GM21717 (cell line): Measurements from ENCODE around the gene SEMA3C.

Experiments used
- ATAC-seq: cut with Tn5 transposase; IDR thresholded peaks from one replicate; pipeline ENCODE4 v1.9.1; 2021; ENCODE audit warnings: mild to moderate bottlenecking, moderate library complexity; ENCODE audit not compliant: unreplicated experiment

Gene SEMA3C

DNA sequence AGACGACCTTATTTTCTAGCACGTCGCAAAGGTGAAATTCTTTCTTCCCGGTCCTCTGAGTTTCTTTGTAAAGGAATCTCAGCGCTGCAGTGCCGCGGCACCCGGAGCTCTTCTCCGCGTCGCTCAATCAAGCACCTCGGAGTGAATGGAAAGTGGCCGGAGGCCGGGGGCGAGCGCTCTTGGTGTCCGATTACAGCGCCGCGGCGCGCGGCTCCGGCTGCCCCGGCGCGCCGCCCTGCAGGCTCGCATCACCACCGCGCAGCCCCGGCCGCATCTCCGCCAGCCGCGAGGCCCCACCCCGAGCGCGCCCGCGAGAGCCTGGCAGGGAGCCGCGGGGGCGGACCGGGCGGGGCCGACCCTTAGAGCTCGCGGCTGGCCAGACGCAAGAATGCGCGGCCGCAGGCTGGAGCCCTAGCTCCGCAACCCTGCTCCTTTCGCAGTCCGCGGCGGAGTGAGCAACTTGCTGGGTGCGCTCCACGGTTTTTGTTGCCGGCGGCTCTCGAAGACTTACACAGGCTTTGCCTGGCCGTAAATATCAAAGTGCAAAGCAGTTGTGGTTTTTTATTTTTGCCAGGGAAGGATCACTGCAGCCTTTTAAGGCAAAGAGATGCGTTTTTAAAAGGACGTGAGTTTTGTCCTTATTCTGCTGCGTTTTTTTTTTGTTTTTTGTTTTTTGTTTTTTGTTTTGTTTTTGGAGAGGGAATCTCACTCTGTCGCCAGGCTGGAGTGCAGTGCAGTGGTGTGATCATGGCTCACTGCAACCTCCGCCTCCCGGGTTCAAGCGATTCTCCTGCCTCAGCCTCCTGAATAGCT is at the start of gene SEMA3C:
TSS of gene SEMA3C (minus strand) at position 143 of the 813 bp plus-strand sequence. CDS start 2,270 bp downstream, outside the sequence.
- ATAC-seq, result no peak

GRCh38 chr7:80968606-80969005 is 49.8 kb upstream of the SEMA3C start:
- no peak for ATAC-seq

DNA sequence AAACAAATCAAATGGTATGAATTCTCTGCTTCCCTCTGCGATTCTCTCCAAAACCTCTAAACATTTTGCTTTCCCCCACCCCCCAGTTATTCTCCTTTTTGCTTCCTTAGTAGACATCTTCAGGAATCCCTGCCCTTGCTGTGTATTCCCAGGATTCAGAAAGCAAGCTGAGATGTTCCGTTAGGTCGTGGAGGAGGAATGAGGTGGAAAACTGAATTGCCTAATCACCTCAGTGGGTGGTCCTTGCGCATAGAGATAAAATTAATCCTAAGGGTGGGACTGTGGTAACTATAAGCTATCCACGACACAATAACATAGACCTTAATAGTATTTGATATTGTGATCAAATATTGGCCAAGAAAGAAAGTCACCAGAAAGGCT is 49.1 kb upstream of the SEMA3C start:
- no peak for ATAC-seq

- no peak for ATAC-seq
Observed at GRCh38 chr7:80967071-80967916, 48.4 kb upstream of the SEMA3C start.

DNA sequence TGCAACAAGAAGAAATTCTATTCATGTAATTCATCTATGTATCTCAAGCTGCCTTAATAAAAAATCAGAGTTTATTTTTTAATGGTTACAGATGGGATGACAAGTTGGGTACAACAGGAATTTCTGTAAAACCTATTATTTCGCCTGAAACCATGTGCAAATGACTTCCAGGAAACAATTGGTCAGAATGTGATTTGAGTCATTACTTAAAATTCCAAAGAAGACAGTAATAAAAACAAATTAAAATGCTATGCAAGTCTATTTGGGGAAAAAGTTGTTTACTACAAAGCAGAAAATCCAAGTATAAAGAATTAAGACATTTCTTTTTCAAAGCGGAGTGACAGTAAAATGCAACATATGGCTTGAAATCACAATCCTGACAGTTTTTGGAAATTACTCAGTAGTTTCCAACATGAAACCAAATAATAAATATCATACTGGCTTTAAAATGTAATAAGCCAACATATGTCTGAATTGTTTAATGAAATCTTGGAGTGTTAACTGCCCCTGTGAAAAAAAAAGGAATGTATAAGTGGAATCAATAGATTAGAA is 41.5 kb upstream of the SEMA3C start:
- ATAC-seq, result no peak

GRCh38 chr7:80957226-80957777 is 38.5 kb upstream of the SEMA3C start:
- ATAC-seq, result no peak

DNA sequence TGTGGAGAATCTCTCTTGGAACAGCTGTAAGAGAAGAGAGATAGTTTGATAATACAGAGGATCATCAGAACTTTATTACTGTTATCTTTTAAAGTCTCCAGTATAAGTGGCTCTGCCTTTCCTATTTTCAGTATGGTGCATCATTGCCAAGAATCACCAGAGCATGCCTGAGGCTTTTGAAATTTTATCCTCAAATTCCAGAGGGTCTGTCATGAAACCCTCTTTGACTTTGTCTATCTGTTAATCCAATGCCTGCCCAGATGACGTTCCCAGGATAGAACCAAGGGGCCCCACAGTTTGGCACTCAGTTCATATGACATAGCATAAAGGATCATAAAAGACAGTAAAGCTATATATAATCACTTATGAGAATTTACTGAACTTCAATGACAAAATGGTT is 35.3 kb upstream of the SEMA3C start:
- no peak for ATAC-seq

- no peak for ATAC-seq
Observed at GRCh38 chr7:80950550-80950967, 31.7 kb upstream of the SEMA3C start.

DNA sequence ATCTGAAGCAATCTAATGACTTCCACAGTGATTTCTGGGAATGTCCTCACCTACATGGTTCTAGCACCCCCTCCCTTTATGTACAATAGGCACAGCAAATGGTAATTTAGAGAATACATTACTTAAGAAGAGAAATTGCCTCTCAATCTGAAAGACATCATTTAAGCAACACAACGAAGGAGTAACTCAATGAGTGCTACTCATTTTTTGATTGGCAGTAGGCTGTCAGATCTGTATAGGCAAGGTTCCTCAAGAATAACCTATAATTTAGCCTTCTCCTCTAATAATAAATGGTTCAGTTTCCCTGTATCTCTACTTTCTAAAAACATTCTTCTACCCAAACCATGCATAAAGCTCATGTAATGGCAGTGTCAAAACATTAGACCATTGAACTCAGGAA is 30.6 kb upstream of the SEMA3C start:
- no peak for ATAC-seq

GRCh38 chr7:80946858-80947257 is 28.0 kb upstream of the SEMA3C start:
- ATAC-seq, result no peak

GRCh38 chr7:80945976-80946375 is 27.1 kb upstream of the SEMA3C start:
- ATAC-seq, result no peak

DNA sequence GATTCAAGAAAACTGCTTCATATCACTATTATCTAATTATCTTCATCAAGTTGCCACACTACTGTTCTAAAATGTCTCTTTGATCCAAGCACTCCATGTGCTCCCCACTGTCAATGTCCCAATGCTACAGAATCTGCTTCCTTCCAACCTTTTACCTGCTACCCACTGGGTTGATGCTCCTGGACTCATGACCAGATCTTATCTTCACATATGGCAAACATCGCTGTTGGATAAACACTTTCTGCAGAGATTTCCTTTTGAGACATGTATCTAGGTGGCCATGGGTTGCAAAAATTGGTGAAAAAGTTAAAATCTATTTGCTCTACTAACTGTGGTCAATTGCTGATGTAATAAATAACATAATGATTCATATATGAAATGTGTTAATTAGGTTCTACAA is 24.5 kb upstream of the SEMA3C start:
- no peak for ATAC-seq

- no peak for ATAC-seq
Observed at GRCh38 chr7:80942261-80943041, 23.6 kb upstream of the SEMA3C start.

- no peak for ATAC-seq
Observed at GRCh38 chr7:80941208-80941758, 22.4 kb upstream of the SEMA3C start.

DNA sequence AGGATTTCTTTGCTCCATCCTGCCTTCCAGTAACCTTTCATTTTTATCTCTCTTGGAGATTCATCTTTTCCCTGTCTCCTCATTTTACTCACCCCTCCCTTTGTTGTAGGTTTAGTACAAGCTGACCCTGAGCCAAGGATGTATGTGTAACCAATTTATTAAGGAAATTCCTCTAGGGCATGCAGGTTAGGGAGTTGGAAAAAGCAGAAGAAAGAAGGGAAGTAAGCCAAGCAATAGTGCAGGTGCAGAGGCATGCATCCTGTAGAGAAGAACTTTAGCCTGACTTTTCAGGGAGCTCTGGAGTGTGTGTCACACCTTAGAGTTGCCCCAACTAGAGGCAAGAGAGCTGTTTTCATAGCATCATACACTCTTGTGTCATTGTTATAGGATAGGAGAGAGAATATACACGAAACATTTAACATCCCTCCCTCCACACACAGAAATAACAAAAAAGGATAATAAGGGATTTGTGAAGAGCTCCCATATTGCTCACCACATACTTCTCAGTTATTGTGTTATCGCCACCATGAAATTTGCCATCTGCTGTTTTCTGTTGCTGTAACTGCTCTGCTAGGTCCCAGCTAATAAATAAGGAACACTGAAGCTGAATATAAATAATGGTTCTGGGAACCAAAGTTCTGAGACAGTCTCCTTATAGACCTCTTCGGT is 21.8 kb upstream of the SEMA3C start:
- no peak for ATAC-seq

- ATAC-seq, result no peak
Observed at GRCh38 chr7:80937336-80937735, 18.5 kb upstream of the SEMA3C start.

DNA sequence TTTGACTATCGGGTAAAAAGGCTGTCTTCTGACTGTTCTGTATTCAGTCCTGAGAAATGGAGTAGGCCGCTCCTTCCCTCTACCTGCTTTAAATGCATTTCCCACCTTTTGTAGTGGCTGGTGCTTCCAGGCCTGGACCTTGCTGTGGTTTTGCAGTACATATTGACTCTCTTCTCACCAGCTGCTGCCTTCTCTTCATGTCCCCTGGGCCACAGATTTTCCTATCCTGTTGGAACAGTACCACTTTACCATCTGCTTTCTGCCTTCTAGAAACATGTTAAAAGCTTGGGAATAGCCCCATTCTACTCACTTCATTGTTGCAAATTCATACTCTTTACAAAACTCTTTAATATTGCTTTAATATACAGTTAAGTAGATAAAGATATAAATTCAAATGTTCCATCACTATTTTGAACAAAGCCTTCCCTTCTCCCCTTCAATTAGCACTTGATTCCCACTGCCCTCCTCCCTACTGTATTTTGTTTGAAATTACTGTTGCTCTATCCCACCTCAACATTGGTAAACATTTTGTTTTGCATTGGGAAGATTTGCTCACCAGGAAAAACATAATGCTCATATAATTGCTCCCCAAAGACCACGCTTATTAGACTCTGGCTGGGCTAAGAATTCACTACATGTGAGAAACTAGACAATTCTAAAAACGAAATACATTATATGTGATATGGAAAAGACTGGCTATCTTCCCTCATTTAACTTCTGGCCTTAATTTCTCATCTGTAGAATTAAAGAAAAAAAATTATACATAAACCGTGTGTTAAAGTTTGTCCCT is 17.3 kb upstream of the SEMA3C start:
- ATAC-seq, result no peak

DNA sequence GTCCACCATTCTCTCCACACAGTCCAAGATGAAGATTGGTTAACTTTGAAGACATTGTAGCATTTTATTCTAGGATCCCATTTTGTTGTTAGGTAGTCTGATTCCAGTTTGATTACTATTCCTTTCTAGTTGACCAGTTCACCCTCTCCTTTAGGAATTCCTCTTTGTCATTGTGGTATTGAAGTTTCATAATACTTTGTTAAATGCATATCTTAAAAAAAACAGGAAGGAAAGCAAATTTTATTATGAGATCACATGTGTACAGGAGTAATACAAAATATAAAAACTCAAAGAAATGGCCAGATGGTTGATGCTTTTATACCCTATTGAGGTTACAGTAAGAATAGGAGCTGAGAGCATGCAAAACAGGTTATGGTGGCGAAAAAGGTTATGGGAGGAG is 15.5 kb upstream of the SEMA3C start:
- no peak for ATAC-seq

DNA sequence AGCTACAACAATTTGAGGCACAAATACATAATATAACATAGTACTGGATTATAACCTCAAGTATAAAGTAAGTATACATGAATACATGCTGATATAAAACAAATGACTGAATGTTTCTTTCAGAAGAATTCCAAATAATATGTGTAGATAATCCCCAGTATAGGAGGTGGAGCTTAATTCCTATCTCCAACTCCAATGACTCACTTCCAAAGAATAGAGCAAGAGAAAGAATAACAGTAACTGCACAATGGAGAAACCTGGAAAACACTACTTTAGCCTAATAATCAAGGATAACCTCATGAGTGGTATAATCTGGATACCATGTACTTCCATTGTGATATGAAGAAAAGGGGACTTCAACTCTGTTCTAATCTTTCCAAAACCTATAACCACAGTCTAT is 13.7 kb upstream of the SEMA3C start:
- ATAC-seq, result no peak
